Coronary artery (tissue), 2 donors: ENCODE results near the gene LAMA4.

Experiments
- DNase-seq: peaks from one replicate; pipeline ENCODE4 v3.0.0-alpha.2; 2017; ENCODE audit warnings: low spot score
- H3K27ac ChIP-seq, 2 donors: fragments of 200-600 bp; sonication (generic); one replicate each; pipeline ENCODE4 v1.5.1; 2016 to 2019
- H3K4me3 ChIP-seq: fragments of 200-600 bp; sonication (generic); 2 replicates; pipeline ENCODE4 v1.5.1; 2016; ENCODE audit warnings: mild to moderate bottlenecking, moderate library complexity
- TF ChIP-seq, protein P1 (sequence below): fragments of 200-600 bp; sonication (generic); IDR thresholded peaks from one replicate; pipeline ENCODE4 v1.5.1; 2019; ENCODE audit warnings: antibody characterized with exemption

Gene LAMA4

DNA sequence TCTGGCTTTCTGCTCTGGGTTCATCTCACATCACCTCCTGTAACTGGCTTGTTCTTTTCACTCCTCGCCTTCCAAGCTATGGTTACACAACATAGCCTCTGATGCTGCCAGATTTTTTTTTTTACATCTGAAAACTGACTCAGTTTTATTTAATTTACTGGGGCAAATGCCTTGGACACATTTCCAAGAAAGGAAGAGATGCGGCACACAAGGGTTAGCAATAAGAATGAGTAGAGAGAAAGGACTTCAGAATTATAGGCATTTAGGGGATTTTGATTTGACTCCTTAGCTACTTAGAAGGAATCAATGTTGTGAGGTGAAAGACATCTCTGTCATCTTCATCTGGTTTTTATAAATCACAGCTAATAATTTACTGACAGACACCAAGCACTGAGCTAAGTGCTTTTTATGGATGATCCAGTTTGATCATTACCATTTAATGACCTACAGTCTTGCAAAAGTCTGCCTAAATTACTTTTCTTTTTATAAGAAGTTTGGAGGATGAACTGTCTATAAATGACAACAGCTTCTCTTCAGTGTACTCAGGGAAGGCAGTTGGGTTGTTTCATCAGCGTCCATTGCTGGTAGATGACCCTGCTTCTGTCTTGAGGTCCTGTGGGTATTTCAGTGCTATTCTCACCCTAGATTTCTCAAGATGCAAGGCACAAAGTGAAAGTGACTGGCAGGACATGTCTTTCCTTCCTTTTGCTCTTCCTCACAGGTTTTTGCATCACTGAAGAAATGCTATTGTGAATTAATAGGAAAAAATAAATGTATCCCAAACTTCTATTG is 31.1 kb downstream of the LAMA4 start:
- Histone ChIP-seq H3K27ac (peak overlapping the region; percentile 34 to 72), H3K4me3 (peak overlapping the region; percentile 25)
- no peak for DNase-seq
- TF ChIP-seq, protein P1, sequence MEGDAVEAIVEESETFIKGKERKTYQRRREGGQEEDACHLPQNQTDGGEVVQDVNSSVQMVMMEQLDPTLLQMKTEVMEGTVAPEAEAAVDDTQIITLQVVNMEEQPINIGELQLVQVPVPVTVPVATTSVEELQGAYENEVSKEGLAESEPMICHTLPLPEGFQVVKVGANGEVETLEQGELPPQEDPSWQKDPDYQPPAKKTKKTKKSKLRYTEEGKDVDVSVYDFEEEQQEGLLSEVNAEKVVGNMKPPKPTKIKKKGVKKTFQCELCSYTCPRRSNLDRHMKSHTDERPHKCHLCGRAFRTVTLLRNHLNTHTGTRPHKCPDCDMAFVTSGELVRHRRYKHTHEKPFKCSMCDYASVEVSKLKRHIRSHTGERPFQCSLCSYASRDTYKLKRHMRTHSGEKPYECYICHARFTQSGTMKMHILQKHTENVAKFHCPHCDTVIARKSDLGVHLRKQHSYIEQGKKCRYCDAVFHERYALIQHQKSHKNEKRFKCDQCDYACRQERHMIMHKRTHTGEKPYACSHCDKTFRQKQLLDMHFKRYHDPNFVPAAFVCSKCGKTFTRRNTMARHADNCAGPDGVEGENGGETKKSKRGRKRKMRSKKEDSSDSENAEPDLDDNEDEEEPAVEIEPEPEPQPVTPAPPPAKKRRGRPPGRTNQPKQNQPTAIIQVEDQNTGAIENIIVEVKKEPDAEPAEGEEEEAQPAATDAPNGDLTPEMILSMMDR = no peak

DNA sequence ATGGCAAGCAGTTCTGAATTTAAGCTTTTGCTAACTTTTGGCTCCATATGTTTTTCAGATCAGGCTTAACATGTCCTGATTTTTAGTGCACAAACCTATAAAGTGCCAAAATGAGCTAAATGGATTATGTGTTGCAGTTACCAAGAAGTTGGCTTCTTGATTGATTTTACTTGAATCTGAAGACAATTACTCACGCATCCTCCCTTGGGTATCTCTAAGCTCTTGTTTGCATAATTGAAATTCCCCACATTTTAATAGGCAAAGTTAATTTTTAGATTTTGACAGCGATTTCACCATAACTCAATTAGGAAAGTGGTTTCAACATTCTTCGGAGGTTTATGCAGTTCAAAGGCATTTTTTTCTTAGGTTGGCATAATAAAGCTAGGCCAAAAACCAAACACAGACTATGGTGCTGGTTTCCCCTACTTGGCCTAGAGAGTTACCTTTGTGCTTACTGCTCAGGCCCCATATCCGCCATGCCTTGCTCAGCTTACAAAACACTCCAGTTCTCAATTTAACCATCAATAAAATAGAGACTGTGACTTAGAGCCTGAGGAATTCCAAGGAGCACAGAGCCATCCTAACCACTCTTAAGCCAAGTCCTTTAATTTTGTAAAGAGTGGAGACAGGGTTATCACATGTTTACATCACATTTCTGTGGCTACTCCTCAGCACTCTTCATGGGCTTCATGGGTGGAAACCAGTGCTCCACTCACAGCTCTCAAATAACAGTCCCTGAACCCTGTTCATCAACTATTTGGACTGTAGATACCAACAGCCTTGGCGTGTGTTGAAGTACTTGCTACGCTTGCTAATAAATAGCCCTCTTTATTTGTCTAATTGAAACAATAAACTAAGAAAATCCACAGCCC is 32.1 kb downstream of the LAMA4 start:
- TF ChIP-seq, protein P1 = no peak
- DNase-seq = no peak
- Histone ChIP-seq H3K4me3 (no peak overlapping the region), H3K27ac (peak overlapping the region in 1 of 2 donors; percentile 72)

DNA sequence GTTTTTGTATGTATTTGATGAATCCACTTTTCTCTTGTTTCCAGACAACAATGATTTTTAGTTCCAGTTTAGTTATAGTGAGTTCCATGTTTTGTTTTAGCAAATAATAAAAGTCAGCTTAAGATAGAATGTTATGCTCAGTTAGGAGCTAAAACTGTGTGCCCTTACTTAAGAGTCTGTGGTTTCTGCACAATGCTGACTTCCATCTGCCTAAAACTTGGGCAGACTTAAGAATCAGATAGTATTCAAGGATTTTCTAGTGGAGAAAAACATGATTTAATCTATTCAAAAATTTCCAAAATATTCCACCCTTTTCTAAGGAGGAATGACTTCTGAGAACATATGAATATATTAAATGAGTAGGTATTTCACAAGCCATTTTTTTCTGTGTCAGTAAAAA is 32.8 kb downstream of the LAMA4 start:
- Histone ChIP-seq H3K27ac (peak overlapping the region in 1 of 2 donors; percentile 72), H3K4me3 (no peak overlapping the region)
- DNase-seq = no peak
- TF ChIP-seq, protein P1 = no peak

DNA sequence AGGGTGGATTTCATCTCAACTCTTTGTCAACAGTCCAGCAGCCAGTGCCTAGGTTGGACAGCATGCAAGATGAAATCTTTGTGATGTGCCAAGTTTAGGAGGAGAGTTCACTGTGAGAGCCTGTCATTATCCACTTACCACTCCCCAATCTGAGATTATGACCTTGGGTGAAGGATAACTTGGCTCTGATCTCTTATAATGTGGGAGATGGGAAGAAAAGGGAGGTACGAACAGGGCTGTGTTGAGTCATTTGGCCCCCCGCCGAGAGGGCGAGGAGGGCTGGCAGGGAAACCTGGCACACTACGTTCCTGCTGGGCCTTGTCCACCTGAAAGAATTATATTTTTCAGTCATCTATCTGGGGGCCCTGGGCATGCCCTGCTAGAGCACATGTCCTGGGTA is 35.8 kb downstream of the LAMA4 start:
- Histone ChIP-seq H3K4me3 (no peak overlapping the region), H3K27ac (peak overlapping the region in 1 of 2 donors; percentile 39)
- no peak for DNase-seq
- TF ChIP-seq, protein P1 = no peak

DNA sequence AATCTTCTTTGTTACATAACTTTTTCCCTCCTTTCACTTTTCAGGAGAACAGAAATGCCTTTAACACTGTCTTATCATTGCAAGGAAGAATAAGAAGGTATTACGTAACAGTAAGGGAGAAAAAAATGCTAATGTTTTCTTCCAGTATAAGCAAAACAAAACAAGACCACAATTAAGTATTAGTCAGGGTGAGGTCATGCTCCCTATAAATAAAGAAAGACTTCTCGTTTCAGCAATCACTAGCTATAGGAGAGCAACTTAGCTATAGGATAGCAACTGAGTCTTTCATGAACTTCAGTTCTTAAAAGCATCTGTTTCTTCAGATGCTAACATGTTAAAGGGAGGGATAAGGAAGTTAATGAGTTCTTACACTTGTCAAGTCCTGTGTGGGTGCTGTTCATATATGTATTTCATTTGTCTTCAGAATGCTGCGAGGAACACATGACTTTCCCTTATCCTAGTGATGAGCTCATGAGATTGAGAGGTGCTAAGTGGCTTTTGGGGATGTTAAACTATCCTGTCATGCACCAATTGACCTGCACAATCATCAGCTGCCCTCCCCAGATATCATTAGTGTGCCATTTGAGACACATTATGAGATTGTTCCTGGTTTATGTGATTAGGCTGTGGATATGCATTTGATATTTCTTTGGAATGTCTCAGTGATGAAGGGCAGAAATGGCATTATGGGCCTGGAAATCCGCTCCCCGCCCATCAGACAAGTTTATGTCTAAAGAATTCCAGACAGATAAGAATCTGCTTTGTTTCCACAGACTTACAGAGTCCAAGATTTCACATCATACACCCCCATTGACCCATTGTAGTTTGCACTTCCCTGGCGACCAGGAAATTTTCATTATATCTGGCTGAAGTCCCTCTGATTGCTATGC is 37.5 kb downstream of the LAMA4 start:
- no peak for DNase-seq
- TF ChIP-seq, protein P1 = no peak
- peak overlapping the region in 1 of 2 donors; percentile 51 for H3K27ac ChIP-seq

DNA sequence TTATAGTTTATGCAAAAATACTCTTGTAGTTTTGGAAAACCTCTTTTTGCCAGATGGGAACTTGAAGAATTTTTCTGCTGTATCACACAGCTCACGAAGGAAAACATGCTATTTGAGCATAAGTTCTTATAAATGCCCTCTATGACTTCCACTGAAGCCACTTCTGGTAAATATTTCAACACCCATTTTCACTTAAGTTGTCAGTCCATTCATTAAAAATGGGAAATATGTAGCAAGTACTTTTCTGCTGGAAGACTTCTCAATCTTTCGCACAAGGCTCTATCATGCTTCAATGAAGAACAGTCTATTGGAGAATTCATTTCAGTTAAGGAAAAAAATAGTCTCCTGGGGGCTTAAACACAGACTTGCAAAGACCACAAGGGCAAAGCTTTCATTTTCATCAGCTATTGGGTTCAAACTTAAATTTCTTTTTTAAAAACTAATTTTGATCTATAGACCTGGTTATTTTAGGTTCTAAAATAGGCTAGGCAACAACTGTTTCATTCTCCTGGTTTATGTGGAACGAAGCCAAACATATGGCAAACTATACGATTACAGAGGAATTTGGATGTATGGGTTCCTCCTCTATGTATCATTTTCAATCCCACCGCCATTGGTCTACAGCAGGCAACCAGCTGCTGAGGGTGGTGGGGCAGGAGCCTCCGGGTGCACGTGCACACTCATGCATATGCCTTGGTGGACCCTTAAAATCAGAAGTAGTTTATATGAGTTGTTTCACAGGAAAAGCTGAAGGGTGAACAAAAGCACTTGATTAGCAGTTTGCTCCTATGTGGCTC is 38.7 kb downstream of the LAMA4 start:
- TF ChIP-seq, protein P1 = no peak
- Histone ChIP-seq H3K4me3 (no peak overlapping the region), H3K27ac (no peak overlapping the region)
- no peak for DNase-seq

More for the DNA sequence above, 37.5 kb downstream of the LAMA4 start:
- H3K4me3 ChIP-seq = no peak overlapping the region
